DND-41 (cell line): ENCODE data around the gene POLRMT.

Source experiments
- ATAC-seq: fragments of 200-7000 bp; cut with Tn5 transposase; 3 replicates; pipeline ENCODE4 v1.9.1; 2021; ENCODE audit warnings: low read depth; ENCODE audit not compliant: insufficient read depth
- DNase-seq: peaks from one replicate; pipeline ENCODE4 v3.0.0-alpha.2; 2020
- H2AFZ ChIP-seq: 2 replicates; pipeline ENCODE4 v1.6.0; 2012; ENCODE audit warnings: low read depth, low read length
- H3K27ac ChIP-seq: 2 replicates; pipeline ENCODE4 v1.5.1; 2012; ENCODE audit warnings: low read length, inconsistent platforms
- H3K27me3 ChIP-seq: fragments of 200-600 bp; sonication (generic); 2 replicates; pipeline ENCODE4 v1.6.0; 2012; ENCODE audit warnings: low read length, mild to moderate bottlenecking, inconsistent platforms; ENCODE audit not compliant: insufficient read depth, poor library complexity
- H3K36me3 ChIP-seq: 2 replicates; pipeline ENCODE4 v1.5.1; 2012; ENCODE audit warnings: low read length, inconsistent platforms; ENCODE audit not compliant: insufficient read depth
- H3K4me1 ChIP-seq: 2 replicates; pipeline ENCODE4 v1.5.1; 2012; ENCODE audit warnings: mild to moderate bottlenecking, low read length; ENCODE audit not compliant: insufficient read depth
- H3K4me2 ChIP-seq: 2 replicates; pipeline ENCODE4 v1.6.0; 2012; ENCODE audit warnings: mild to moderate bottlenecking, moderate library complexity, low read length, inconsistent platforms; ENCODE audit not compliant: insufficient read depth
- H3K4me3 ChIP-seq, 2 experiments: fragments of 200-600 bp in 1 of 2; shearing (Covaris generic) in 1 of 2; 2 replicates each; pipeline ENCODE4 v1.5.1; 2012 to 2016; ENCODE audit warnings: inconsistent platforms in 2 of 2, low read length in 2 of 2, mild to moderate bottlenecking in 2 of 2, low read depth in 1 of 2, moderate library complexity in 1 of 2
- H3K79me2 ChIP-seq: 2 replicates; pipeline ENCODE4 v1.6.0; 2012; ENCODE audit warnings: low read length, inconsistent platforms; ENCODE audit not compliant: insufficient read depth
- H3K9ac ChIP-seq: 2 replicates; pipeline ENCODE4 v1.6.0; 2012; ENCODE audit warnings: low read depth, mild to moderate bottlenecking, inconsistent platforms, low read length, moderate library complexity
- H3K9me3 ChIP-seq: 2 replicates; pipeline ENCODE4 v1.5.1; 2012; ENCODE audit warnings: low read length, moderate library complexity, mild to moderate bottlenecking, inconsistent platforms; ENCODE audit not compliant: insufficient read depth, severe bottlenecking
- H4K20me1 ChIP-seq: 2 replicates; pipeline ENCODE4 v1.6.0; 2012; ENCODE audit warnings: low read length; ENCODE audit not compliant: insufficient read depth
- EZH2 ChIP-seq: IDR thresholded peaks from 3 replicates; pipeline ENCODE4 v1.6.1; 2012; ENCODE audit warnings: borderline replicate concordance, low read depth, mild to moderate bottlenecking, moderate library complexity, low read length, inconsistent platforms; ENCODE audit not compliant: severe bottlenecking
- TF ChIP-seq, protein P1 (sequence below): IDR thresholded peaks from 2 replicates; pipeline ENCODE4 v1.5.1; 2012; ENCODE audit warnings: borderline replicate concordance, low read length, moderate library complexity, mild to moderate bottlenecking; ENCODE audit not compliant: poor library complexity, severe bottlenecking; ENCODE audit errors: extremely low read depth

Gene POLRMT

DNA sequence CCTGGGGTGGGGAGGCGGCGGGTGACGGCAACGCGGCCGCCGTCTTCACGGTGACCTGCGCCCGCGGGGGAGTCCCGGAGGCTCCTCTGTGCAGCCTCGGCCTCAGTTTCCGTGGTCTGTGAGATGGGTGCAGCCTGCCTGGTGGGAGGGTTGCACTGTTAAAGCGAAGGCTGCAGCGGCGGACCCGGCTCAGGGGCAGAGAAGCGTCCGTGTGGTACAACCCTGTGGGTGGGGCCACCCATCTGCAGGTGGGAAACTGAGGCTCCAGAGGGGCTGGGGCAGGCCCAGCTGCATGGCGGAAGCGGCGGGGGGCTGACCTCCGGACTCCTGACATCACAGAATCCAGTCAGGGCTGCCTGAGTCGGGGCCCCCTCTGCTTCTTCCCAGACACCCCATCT lies 6.8 kb upstream of the POLRMT start:
- no peak overlapping the region for H3K4me2 ChIP-seq

DNA sequence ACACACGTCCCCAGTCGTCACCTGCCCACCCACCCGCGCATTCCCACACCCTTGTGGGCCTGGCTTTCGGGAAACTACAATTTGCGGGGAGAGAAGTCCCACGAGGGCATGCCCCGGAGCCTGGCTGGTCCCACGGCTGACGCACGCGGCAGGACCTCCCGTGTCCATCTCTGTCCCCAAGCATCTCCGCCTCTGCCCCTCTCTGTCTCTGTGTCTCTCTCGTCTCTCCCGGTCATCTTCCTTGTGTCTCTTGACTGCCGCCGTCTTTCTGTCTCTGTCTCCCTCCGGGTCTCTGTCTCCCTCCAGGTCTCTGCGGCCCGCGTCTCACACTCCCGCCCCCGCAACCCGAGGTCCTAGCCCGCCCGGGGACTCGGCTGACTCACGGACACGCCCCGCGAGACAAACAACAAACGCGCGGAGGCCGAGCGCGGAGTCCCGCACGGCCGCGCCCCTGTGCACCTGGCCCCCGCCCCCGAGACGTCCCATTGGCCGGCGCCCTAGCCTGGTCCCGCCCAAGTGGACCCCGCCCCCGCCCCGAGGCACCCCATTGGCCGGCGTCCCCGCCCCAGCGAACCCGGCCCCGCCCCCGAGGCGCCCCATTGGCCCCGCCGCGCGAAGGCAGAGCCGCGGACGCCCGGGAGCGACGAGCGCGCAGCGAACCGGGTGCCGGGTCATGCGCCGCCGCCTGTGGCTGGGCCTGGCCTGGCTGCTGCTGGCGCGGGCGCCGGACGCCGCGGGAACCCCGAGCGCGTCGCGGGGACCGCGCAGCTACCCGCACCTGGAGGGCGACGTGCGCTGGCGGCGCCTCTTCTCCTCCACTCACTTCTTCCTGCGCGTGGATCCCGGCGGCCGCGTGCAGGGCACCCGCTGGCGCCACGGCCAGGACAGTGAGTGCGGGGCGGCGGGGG lies 6.2 kb upstream of the POLRMT start, which contains the start of gene FGF22:
FGF22 (plus strand) TSS at position 627 of the 908 bp plus-strand sequence; CDS start at position 674, 47 bp downstream.
- Histone ChIP-seq H3K4me2 (no peak within 1 kb of the TSS), H3K27ac (no peak within 1 kb of the TSS), H2AFZ (no peak within 1 kb of the TSS), H3K36me3 (peaks cover 2% of the 10 kb centered on the region), H3K4me3 (no peak within 1 kb of the TSS), H3K9ac (no peak within 1 kb of the TSS), H3K27me3 (no peaks in the 10 kb centered on the region), H4K20me1 (peaks cover 2% of the 10 kb centered on the region; the same call in 1 of the 2 replicates), H3K79me2 (no peaks in the 10 kb centered on the region; the same call in 1 of the 2 replicates), H3K4me1 (peaks cover 4% of the 10 kb centered on the region; the same call in 1 of the 2 replicates), H3K9me3 (no peaks in the 10 kb centered on the region)
- ATAC-seq (no peak), DNase-seq (no peak)
- TF ChIP-seq, protein P1, sequence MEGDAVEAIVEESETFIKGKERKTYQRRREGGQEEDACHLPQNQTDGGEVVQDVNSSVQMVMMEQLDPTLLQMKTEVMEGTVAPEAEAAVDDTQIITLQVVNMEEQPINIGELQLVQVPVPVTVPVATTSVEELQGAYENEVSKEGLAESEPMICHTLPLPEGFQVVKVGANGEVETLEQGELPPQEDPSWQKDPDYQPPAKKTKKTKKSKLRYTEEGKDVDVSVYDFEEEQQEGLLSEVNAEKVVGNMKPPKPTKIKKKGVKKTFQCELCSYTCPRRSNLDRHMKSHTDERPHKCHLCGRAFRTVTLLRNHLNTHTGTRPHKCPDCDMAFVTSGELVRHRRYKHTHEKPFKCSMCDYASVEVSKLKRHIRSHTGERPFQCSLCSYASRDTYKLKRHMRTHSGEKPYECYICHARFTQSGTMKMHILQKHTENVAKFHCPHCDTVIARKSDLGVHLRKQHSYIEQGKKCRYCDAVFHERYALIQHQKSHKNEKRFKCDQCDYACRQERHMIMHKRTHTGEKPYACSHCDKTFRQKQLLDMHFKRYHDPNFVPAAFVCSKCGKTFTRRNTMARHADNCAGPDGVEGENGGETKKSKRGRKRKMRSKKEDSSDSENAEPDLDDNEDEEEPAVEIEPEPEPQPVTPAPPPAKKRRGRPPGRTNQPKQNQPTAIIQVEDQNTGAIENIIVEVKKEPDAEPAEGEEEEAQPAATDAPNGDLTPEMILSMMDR = no peak
- no peak for TF ChIP-seq EZH2

More for the DNA sequence above, 6.8 kb upstream of the POLRMT start:
- Histone ChIP-seq H3K9me3 (no peaks in the 10 kb centered on the region), H3K9ac (no peak overlapping the region), H3K27ac (no peak overlapping the region), H3K27me3 (no peaks in the 10 kb centered on the region), H3K36me3 (peaks cover 5% of the 10 kb centered on the region), H3K4me3 (no peak overlapping the region), H4K20me1 (peaks cover 2% of the 10 kb centered on the region; the same call in 1 of the 2 replicates), H2AFZ (no peak overlapping the region), H3K4me1 (no peaks in the 10 kb centered on the region), H3K79me2 (no peaks in the 10 kb centered on the region)
- TF ChIP-seq, protein P1 = no peak
- no peak for TF ChIP-seq EZH2
- ATAC-seq (no peak), DNase-seq (no peak)

DNA sequence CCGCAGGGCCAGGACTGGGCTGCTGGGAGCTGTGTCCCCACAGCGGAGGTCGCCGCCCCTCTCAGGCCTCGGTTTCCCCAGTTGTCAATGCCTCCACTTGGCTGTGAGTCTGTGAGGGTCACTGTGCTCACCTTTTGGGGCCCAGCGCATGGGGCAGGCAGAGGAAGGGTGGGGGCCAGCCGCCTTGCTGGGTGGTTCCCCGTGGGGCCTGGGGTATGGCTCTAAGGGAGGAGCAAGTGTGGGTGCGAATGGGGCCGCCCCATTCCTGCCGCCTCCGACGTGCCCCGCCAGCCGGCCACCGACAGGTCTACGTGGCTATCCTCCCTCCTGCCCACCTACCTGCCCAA lies 5.5 kb upstream of the POLRMT start:
- ATAC-seq (no peak), DNase-seq (no peak)
- no peaks in the 10 kb centered on the region for H3K27me3 ChIP-seq
- 0 out of 2 replicates have a peak, but pooled peaks cover 2% of the 10 kb centered on the region for H4K20me1 ChIP-seq
- H3K4me2 ChIP-seq = no peak overlapping the region
- H3K9ac ChIP-seq = no peak overlapping the region
- no peak overlapping the region for H2AFZ ChIP-seq
- H3K79me2 ChIP-seq = peaks cover 6% of the 10 kb centered on the region
- no peaks in the 10 kb centered on the region for H3K36me3 ChIP-seq
- H3K4me1 ChIP-seq = peaks cover 11% of the 10 kb centered on the region
- TF ChIP-seq, protein P1 = no peak
- no peak for TF ChIP-seq EZH2
- H3K4me3 ChIP-seq = no peak overlapping the region
- H3K9me3 ChIP-seq = no peaks in the 10 kb centered on the region
- no peak overlapping the region for H3K27ac ChIP-seq
